Right lobe of liver (tissue), 4 donors: ENCODE data around the gene KIF26A.

Source experiments
- POLR2A ChIP-seq: fragments of 450-650 bp; IDR thresholded peaks from one replicate; pipeline ENCODE4 v1.6.1; 2017; ENCODE audit warnings: antibody characterized with exemption, mild to moderate bottlenecking
- TF ChIP-seq, protein P1 (sequence below), 4 donors: fragments of 200-600 bp in 3 of 4; fragments of 450-650 bp in 1 of 4; IDR thresholded peaks; one replicate each; pipeline versions ENCODE4 v1.5.1 to v1.8.0; 2016 to 2022; ENCODE audit warnings: antibody characterized with exemption in 4 of 4, mild to moderate bottlenecking in 2 of 4
- donor health status: DM: no; HTN: no; CAD: no.
- donor health status: DM: no; HTN: no; CAD: no.
- donor health status: DM: no; HTN: yes; CAD: no.

DNA sequence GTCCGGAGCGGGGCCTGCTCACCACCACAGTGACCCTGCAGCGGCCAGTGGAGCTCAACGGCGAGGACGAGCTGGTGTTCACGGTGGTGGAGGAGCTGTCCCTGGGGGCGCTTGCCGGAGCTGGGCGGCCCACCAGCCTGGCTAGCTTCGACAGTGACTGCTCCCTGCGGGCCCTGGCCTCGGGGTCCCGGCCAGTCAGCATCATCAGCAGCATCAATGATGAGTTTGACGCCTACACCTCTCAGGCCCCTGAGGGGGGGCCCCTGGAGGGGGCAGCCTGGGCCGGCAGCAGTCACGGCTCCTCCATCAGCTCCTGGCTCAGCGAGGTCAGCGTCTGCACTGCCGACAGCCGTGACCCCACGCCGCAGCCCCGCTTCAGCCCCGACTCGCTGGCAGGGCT lies 37.4 kb downstream of the KIF26A start:
- TF ChIP-seq, protein P1, sequence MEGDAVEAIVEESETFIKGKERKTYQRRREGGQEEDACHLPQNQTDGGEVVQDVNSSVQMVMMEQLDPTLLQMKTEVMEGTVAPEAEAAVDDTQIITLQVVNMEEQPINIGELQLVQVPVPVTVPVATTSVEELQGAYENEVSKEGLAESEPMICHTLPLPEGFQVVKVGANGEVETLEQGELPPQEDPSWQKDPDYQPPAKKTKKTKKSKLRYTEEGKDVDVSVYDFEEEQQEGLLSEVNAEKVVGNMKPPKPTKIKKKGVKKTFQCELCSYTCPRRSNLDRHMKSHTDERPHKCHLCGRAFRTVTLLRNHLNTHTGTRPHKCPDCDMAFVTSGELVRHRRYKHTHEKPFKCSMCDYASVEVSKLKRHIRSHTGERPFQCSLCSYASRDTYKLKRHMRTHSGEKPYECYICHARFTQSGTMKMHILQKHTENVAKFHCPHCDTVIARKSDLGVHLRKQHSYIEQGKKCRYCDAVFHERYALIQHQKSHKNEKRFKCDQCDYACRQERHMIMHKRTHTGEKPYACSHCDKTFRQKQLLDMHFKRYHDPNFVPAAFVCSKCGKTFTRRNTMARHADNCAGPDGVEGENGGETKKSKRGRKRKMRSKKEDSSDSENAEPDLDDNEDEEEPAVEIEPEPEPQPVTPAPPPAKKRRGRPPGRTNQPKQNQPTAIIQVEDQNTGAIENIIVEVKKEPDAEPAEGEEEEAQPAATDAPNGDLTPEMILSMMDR (IDR thresholded peaks at IDR 0.05), result no peak
- TF ChIP-seq POLR2A, result no peak
